ENCODE data around the gene PTPRA. TPM values are rescaled to one million over a fixed set of nuclear protein-coding genes. Genes with fewer than 3 reads are reported as not detected.

The PTPRA gene
- total and polyA plus RNA-seq, 2 of the 13 experiments (the other 11 are each of a cell fraction or from before 2014, with no cell fraction given): 47.2 to 127 TPM

GRCh38 chr20:3000852-3001523, 127.7 kb downstream of the PTPRA start:
- Histone ChIP-seq H3K36me3 (replicated peaks in 1 of 2; ENCODE audit: control insufficient read depth in 1 of 2, insufficient read depth in 2 of 2, low read length in 2 of 2) (peaks cover 11 to 21% of the 10 kb centered on the region in 2 experiments), H3K4me3 (replicated peaks in 1 of 3; ENCODE audit: insufficient read depth in 1 of 3, low read depth in 2 of 3, low read length in 3 of 3) (no peak overlapping the region), H3K9ac (ENCODE audit: insufficient read depth, low read depth, low read length) (no peak overlapping the region), H3K4me1 (ENCODE audit: insufficient read depth, low read length) (peaks cover 10% of the 10 kb centered on the region), H4K20me1 (ENCODE audit: insufficient read depth, low read length) (no peaks in the 10 kb centered on the region), H3K79me2 (ENCODE audit: insufficient read depth, low read length) (no peaks in the 10 kb centered on the region), H3K27ac (ENCODE audit: extremely low read length, insufficient read depth, low read length) (no peak overlapping the region), H3K4me2 (ENCODE audit: low read depth, low read length) (no peak overlapping the region), H3K27me3 (ENCODE audit: control insufficient read depth in 1 of 2, insufficient read depth in 2 of 2, low read length in 2 of 2) (no peaks in the 10 kb centered on the region), H3K9me3 (ENCODE audit: low read length) (no peaks in the 10 kb centered on the region), H2AFZ (ENCODE audit: low read length) (no peak overlapping the region)
- ATAC-seq (no peak), FAIRE-seq (no peak), DNase-seq (ENCODE audit: low spot score) (no peak)
- TF ChIP-seq PLRG1 (conservative IDR thresholded peaks at IDR 0.05) (no peak), ZNF350 (CRISPR knock-in tag; IDR thresholded peaks at IDR 0.05; ENCODE audit: borderline replicate concordance, low read depth) (no peak), BATF2 (CRISPR knock-in tag; IDR thresholded peaks at IDR 0.05) (no peak), ZNF33A (CRISPR knock-in tag; IDR thresholded peaks at IDR 0.05; ENCODE audit: borderline replicate concordance) (no peak), SOX13 (IDR thresholded peaks at IDR 0.05) (no peak), SOX13 (CRISPR knock-in tag; conservative IDR thresholded peaks at IDR 0.05 in 1 of 2, IDR thresholded peaks at IDR 0.05 in 1 of 2) (no peak), STAG1 (CRISPR knock-in tag; IDR thresholded peaks at IDR 0.05) (peak; percentile 30)
- no TSS peak for BruUV-seq (replicated peaks)
- in situ Hi-C loops (cut with HindIII; ENCODE audit: extremely low pct_ligation_motif_present, low pct_unique_long_range_greater_than_20kb): no loop called here
- WGBS (ENCODE audit: low lambda C conversion rate): 96% methylated on average over 7 of the region's 7 CpGs
- POLR2A ChIA-PET: no interaction called here
- CTCF ChIA-PET (ENCODE audit: low intra/inter-chr PET ratio, low total read pairs): no interaction called here
- intact Hi-C loops (cut with micrococcal nuclease; ENCODE audit: unreplicated experiment): loop anchor here (5.0 kb wide), 1 partner anchor 89 kb away; no protein-coding TSS in a partner anchor

GRCh38 chr20:3003416-3003815, 130.1 kb downstream of the PTPRA start:
- Histone ChIP-seq H3K27ac (ENCODE audit: extremely low read length, insufficient read depth, low read length) (peak overlapping the region; percentile 4), H3K27me3 (ENCODE audit: control insufficient read depth in 1 of 2, insufficient read depth in 2 of 2, low read length in 2 of 2) (no peaks in the 10 kb centered on the region), H3K4me2 (ENCODE audit: low read depth, low read length) (0 out of 2 replicates have a peak overlapping the region, but pooled peaks have one; percentile 9), H3K79me2 (ENCODE audit: insufficient read depth, low read length) (no peaks in the 10 kb centered on the region), H4K20me1 (ENCODE audit: insufficient read depth, low read length) (no peaks in the 10 kb centered on the region), H3K4me1 (ENCODE audit: insufficient read depth, low read length) (peaks cover 10% of the 10 kb centered on the region), H2AFZ (ENCODE audit: low read length) (no peak overlapping the region), H3K36me3 (replicated peaks in 1 of 2; ENCODE audit: control insufficient read depth in 1 of 2, insufficient read depth in 2 of 2, low read length in 2 of 2) (peaks cover 16 to 35% of the 10 kb centered on the region in 2 experiments), H3K4me3 (replicated peaks in 1 of 3; ENCODE audit: insufficient read depth in 1 of 3, low read depth in 2 of 3, low read length in 3 of 3) (no peak overlapping the region), H3K9ac (ENCODE audit: insufficient read depth, low read depth, low read length) (no peak overlapping the region), H3K9me3 (ENCODE audit: low read length) (no peaks in the 10 kb centered on the region)
- intact Hi-C loops (cut with micrococcal nuclease; ENCODE audit: unreplicated experiment) (loop anchor here (5.0 kb wide), 1 partner anchor 91 kb away; no protein-coding TSS in a partner anchor), in situ Hi-C loops (cut with HindIII; ENCODE audit: extremely low pct_ligation_motif_present, low pct_unique_long_range_greater_than_20kb) (no loop called here)
- no TSS peak for BruUV-seq (replicated peaks)
- WGBS (ENCODE audit: low lambda C conversion rate): 17% methylated on average over 2 of the region's 2 CpGs
- DNase-seq (ENCODE audit: low spot score) (peak; percentile 74), FAIRE-seq (peak; percentile 21), ATAC-seq (peak; percentile 90)
- CTCF ChIA-PET (ENCODE audit: low intra/inter-chr PET ratio, low total read pairs): no interaction called here
- POLR2A ChIA-PET: no interaction called here
- TF ChIP-seq KDM6A (CRISPR knock-in tag; IDR thresholded peaks at IDR 0.05; ENCODE audit: low read depth) (no peak), TEAD3 (CRISPR knock-in tag; optimal IDR thresholded peaks at IDR 0.05; ENCODE audit: borderline replicate concordance) (peak; percentile 56), RFXAP (CRISPR knock-in tag; IDR thresholded peaks at IDR 0.05; ENCODE audit: borderline replicate concordance) (no peak), HDAC2 (CRISPR knock-in tag; IDR thresholded peaks at IDR 0.05) (0 out of 2 replicates have a peak, but pooled peaks have one; percentile 27), ZNF343 (CRISPR knock-in tag; IDR thresholded peaks at IDR 0.05) (no peak)
- TF ChIP-seq, protein P1, sequence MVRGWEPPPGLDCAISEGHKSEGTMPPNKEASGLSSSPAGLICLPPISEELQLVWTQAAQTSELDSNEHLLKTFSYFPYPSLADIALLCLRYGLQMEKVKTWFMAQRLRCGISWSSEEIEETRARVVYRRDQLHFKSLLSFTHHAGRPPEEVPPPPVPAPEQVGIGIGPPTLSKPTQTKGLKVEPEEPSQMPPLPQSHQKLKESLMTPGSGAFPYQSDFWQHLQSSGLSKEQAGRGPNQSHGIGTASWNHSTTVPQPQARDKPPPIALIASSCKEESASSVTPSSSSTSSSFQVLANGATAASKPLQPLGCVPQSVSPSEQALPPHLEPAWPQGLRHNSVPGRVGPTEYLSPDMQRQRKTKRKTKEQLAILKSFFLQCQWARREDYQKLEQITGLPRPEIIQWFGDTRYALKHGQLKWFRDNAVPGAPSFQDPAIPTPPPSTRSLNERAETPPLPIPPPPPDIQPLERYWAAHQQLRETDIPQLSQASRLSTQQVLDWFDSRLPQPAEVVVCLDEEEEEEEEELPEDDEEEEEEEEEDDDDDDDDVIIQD (CRISPR knock-in tag; IDR thresholded peaks at IDR 0.05; ENCODE audit: low read depth): 0 out of 2 replicates have a peak, but pooled peaks have one; percentile 19
